NCI-H524 treated with DMSO at 0.1 percent for 48 hours (cell line): ENCODE data around the gene RRAS2.
"Not testable (repeated sequence)": the region's sequence is repeated elsewhere in the genome, so short reads cannot be mapped to it uniquely, and the experiment has no call there.

Source experiments
- DNase-seq: peaks from one replicate; lab custom pipeline; 2025; lab: John Stamatoyannopoulos, UW

Gene RRAS2

GRCh38 chr11:14371249-14371648, 12.3 kb upstream of the RRAS2 start:
- no peak for DNase-seq

DNA sequence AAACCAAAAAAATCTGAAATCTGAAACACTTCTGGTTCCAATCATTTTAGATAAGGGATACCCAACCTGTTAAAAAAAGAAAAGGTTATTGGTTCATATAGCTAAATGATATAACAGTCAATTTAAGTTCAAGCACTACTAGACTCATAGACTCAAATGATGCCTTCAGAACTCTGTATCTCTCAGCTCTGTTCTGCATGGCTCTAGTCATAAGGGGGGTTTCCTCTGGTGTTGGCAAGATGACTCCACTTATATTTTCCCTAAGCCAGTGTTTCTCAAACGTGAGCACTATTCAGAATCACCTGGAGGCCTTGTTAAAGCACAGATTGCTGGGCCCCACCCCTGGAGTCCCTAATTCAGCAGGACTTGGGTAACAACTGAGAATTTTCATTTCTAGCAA, 11.5 kb upstream of the RRAS2 start:
- no peak for DNase-seq

- DNase-seq, result no peak
Observed at GRCh38 chr11:14369598-14369997, 10.6 kb upstream of the RRAS2 start.

GRCh38 chr11:14366936-14367335, 8.0 kb upstream of the RRAS2 start:
- no peak for DNase-seq

DNA sequence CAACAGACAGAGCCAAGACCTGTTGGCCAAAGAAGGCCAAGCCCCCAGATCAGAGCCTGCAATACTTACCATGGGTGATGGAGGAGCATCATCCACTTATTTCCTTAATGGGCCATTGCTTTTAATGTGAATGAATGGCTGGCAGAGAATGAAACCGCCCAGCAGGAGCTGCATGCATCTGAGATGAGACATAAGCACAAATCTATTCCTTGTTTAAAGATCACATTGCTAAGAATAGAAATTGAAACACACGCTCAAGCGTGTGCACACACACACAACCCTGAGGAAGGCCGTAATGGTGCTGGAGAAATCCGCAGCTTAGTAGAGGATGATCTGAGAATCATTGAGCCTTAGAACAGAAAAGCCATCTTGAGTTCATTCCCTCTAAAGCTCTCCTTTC, 5.3 kb upstream of the RRAS2 start:
- no peak for DNase-seq

GRCh38 chr11:14362611-14363010, 3.6 kb upstream of the RRAS2 start:
- no peak for DNase-seq

DNA sequence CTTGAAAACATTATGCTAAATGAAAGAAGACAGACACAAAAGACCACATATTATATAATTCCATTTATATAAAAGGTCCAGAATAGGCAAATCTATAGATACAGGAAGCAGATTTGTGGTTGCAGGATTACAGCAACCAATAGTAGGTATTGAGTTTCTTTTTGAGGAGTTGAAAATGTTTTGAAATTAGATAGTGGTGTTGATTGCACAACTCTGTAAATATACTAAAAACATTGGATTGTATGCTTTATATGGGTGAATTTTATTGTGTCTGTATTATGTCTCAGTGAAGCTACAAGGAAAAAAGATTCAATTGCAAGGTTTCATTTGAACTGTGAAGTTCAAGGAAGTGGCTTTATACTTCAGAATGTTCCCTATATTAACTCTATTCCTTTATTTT, 3.0 kb upstream of the RRAS2 start:
- no peak for DNase-seq

- DNase-seq, result no peak
Observed at GRCh38 chr11:14360976-14361375, 2.0 kb upstream of the RRAS2 start.

DNA sequence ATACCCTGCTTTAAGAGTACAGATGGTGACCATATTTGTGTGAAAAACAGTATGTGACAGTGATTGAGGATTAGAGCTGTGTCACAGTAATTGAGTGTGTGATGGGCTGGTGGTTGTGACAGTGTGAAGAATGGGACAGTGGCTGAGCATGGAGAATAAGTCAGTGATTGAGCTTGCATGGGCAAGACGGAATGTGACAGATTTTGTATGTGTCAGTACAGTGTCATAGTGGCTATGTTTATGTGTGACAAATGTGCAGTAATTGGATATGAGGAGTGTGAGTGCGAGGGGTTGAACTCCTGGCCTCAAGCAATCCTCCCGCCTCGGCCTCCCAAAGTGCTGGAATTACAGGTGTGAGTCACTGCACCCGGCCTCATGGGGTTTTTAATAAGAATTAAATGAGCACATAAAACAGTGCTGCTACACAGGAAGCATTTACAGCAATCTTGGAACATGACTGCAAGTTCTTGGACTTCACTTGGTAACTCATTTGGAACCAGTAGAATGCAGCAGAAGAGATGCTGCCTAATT, 583 bp upstream of the RRAS2 start:
- DNase-seq, result no peak

DNA sequence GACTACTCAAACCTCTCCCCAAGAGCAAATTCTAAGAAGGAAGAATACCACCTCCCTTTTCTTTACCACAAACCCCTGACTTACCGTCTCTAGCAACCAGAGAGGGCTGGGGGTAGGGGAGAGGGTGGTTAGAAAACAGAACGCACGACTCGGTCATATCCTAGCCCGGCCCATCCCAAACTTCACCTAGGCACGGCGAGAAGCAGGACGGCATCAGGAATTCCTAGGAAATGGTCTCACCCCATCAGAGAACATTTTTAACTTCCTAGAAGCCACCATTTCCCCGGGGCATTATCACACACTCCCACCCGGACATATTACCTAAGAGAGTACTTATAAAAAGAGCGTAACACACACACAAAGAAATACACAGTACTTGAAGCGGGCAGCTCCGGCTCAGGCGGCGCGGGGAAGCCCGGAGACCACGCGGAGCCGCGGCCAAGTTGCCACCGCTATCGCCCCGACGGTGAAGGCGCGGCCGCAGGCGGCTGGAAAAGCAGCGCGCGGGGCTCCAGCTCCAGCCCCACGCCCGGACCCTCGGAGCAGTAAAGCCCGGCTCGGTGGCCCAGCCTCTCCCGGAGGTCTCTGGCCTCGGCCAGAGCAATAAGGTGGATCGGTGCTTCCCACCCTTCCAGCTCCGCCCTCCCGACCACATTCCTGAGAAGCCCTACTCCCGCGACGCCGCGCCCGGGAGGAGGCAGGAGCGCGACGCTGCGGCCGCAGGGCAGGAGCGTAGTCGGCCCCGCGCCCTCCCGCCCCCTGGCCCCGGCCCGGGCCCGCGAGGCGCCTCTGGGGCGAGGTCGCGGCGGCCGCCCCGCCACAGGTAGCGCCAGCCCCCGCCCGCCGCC, 878 bp downstream of the RRAS2 start:
- no peak for DNase-seq

GRCh38 chr11:14356342-14356741, 2.6 kb downstream of the RRAS2 start:
- no peak for DNase-seq

GRCh38 chr11:14354604-14355003, 4.4 kb downstream of the RRAS2 start:
- not testable (repeated sequence) for DNase-seq

DNA sequence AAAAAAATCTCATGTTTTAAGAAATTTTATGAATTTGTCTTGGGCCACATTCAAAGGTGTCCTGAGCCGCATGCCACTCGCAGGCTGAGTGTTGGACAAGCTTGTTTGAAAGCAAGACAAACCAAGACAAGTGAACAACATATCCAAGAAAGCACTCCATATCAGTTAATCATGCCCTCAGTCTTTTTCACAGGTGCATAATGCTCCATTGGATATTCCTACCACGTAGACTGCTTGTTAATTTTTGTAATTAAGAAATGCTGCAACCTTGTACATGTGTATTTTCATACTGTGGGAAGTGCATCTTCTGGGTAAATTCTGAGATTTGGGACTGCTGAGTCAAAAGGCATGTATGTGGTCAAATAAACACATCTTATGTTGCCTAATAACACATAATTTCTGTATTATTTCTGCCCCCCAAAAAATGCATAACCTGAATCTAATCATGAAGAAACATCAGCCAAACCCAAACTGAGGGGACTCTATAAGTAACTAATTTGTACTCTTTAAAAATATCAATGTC, 8.2 kb downstream of the RRAS2 start:
- no peak for DNase-seq

- no peak for DNase-seq
Observed at GRCh38 chr11:14350215-14350614, 8.8 kb downstream of the RRAS2 start.

- no peak for DNase-seq
Observed at GRCh38 chr11:14347991-14348390, 11.0 kb downstream of the RRAS2 start.

DNA sequence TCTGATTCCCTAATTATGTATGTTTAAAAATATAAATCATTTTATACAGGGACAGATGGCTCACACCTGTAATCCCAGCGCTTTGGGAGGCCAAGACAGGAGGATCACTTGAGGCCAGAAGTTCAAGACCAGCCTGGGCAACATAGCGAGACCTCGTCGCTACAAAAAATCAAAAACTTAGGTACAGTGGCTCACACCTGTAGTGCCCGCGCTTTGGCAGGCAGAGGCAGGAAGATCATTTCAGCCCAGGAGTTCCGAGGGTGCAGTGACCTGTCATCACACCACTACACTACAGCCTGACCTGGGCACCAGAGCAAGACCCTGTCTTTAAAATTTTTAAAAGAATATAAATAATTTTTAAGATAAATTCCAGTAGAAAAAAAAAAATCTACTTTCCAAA, 11.5 kb downstream of the RRAS2 start:
- no peak for DNase-seq

DNA sequence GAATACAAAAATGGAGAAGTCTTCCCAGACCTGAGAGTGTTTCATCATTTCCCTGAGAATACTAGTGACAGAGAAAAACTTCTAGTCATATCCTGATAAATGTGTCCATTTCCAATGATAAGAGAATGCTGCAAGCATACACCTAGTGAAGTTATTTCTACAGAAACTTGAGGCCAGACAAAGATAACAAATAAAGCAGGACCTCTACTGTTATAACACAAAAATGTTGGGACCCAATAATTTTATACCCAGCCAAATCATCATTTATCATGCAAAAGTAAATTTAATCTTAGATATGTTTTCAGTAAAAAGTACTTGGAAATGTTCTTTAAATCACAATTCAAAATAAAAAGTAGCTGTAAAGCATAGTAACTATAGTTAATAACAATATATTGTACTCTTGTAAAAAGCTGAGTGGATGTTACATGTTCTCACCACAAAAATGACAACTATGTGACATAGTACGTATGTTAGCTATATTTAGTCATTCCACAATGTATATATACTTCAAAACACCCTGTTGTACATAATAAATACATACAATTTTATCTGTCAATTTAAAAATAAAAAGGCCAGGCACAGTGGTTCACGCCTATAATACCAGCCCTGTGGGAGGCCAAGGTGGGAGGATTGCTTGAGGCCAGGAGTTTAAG, 12.6 kb downstream of the RRAS2 start:
- no peak for DNase-seq

DNA sequence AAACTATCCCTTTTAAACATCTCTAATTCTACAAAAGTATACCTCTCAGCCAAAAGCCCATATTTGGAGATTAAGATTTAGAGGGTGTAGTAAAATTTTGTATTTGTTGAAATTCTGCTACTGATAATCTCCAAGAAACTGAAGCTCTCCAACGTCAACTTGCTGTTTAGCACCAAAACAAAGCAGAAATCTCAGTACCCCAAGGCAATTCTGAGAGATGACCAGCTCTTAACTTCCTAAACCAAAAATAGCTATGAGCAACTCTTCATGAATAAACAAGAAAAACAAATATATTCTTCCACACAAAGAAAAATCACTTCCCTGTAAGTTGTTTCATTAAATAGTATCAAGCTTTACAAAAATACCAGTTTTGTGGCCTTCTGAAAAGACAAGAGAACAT, 13.3 kb downstream of the RRAS2 start:
- DNase-seq, result no peak

- DNase-seq, result not testable (repeated sequence)
Observed at GRCh38 chr11:14345016-14345415, 14.0 kb downstream of the RRAS2 start.

GRCh38 chr11:14342906-14343305, 16.1 kb downstream of the RRAS2 start:
- no peak for DNase-seq

GRCh38 chr11:14341968-14342367, 17.0 kb downstream of the RRAS2 start:
- DNase-seq, result no peak

DNA sequence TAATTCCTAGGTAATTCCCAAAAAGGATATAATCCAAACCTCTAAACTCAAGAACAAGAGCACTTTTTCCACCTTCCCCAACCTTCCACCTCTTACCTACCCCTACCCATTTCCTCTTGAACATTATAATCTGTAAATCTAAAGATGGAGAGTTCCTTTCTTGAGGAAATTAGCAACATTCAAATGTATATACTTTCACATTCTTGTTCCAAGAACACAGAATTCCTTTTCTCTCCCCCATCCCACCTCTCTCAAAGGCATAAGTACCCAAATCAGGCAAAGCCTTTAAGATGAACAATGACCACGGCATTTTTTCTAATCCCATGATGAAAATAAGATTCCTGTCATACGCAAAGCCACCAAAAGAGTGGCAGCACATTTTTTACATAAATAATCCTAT, 18.3 kb downstream of the RRAS2 start:
- DNase-seq, result no peak

- DNase-seq, result no peak
Observed at GRCh38 chr11:14339356-14339755, 19.6 kb downstream of the RRAS2 start.
